C4-2B (cell line): Measurements from ENCODE around the gene ANGPTL2.

Source experiments
- CTCF ChIP-seq: fragments of 450-650 bp; conservative IDR thresholded peaks from 2 replicates; pipeline ENCODE4 v1.5.1; 2017; ENCODE audit warnings: mild to moderate bottlenecking
- ZFX ChIP-seq: fragments of 450-650 bp; IDR thresholded peaks from 2 replicates; pipeline ENCODE4 v1.6.1; 2017

DNA sequence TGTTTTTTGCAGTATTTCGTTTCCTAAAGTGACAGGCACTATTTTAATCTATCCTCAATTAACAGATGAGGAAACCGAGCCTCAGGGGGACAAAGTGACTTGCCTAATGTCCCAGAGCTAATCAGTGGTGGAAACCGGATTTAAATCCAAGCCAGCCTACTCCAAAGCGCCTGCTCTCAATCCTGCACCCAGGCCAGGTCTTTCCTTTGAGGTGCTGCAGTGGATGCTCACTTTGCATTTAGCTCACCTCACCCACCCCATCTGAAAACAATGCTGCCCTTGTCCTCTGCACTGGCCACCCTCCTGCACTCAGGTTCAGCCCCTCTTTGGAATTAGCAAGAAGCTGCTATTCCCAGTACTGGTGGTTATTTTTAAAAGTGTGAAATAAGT lies 16.0 kb downstream of the ANGPTL2 start:
- TF ChIP-seq CTCF, result no peak
- no peak for TF ChIP-seq ZFX
